T-cell (primary cell): ENCODE data around the gene CHD8. TPM values are rescaled to one million over a fixed set of nuclear protein-coding genes. Genes with fewer than 3 reads are reported as not detected.

Experiments
- ATAC-seq, 4 experiments: fragments of 200-7000 bp in 3 of 4; fragments of 150-1000 bp in 1 of 4; cut with Tn5 transposase; replicated peaks in 1 of 4; 1 replicate in 3 of 4; 2 replicates in 1 of 4; pipeline ENCODE4 v1.10.0; 2021; ENCODE audit warnings: moderate library complexity in 3 of 4, mild to moderate bottlenecking in 2 of 4, moderate number of reproducible peaks in 1 of 4
- CTCF ChIA-PET, 2 donors: fragments of 300-600 bp; sonication (Branson Sonifier 250); formaldehyde crosslinking; loops; one replicate each; lab custom pipeline; 2022; ENCODE audit warnings: antibody characterized with exemption in 2 of 2; lab: Charles Lee
- POLR2A ChIA-PET, 2 donors: fragments of 300-600 bp; sonication (Branson Sonifier 250); formaldehyde crosslinking; loops; one replicate each; lab custom pipeline; 2022; ENCODE audit warnings: antibody characterized with exemption in 2 of 2; lab: Charles Lee
- DNase-seq, 35 experiments: peaks; one replicate each; pipeline versions ENCODE4 v3.0.0 to v3.0.0-alpha.2; 2013 to 2023
- H3K27ac ChIP-seq: one replicate; pipeline ENCODE4 v1.5.1; 2013; ENCODE audit warnings: low read length
- H3K27me3 ChIP-seq, 2 experiments: replicated peaks in 1 of 2; 1 replicate in 1 of 2; 2 replicates in 1 of 2; pipeline versions ENCODE4 v1.6.1 to v1.7.0; 2013; ENCODE audit warnings: low read length in 1 of 2, mixed read lengths in 1 of 2; ENCODE audit not compliant: control insufficient read depth in 2 of 2, insufficient read depth in 2 of 2; ENCODE audit errors: extremely low read depth in 1 of 2
- H3K36me3 ChIP-seq, 2 donors: 1 replicate in 1 of 2; 2 replicates in 1 of 2; pipeline versions ENCODE4 v1.6.1 to v1.7.0; 2013; ENCODE audit warnings: low read length in 1 of 2; ENCODE audit not compliant: control insufficient read depth in 2 of 2, insufficient read depth in 1 of 2; ENCODE audit errors: extremely low read depth in 1 of 2
- H3K4me1 ChIP-seq, 2 experiments: 1 replicate in 1 of 2; 2 replicates in 1 of 2; pipeline versions ENCODE4 v1.6.1 to v1.7.0; 2013; ENCODE audit warnings: low read length in 2 of 2, mixed read lengths in 1 of 2; ENCODE audit not compliant: insufficient read depth in 2 of 2, control insufficient read depth in 1 of 2; ENCODE audit errors: extremely low read depth in 1 of 2
- H3K4me3 ChIP-seq, 2 donors: 1 replicate in 1 of 2; 2 replicates in 1 of 2; pipeline versions ENCODE4 v1.5.1 to v1.7.0; 2013; ENCODE audit warnings: mild to moderate bottlenecking in 2 of 2, low read length in 1 of 2, moderate library complexity in 1 of 2; ENCODE audit not compliant: control insufficient read depth in 1 of 2; ENCODE audit errors: extremely low read depth in 1 of 2
- H3K9me3 ChIP-seq: 2 replicates; pipeline ENCODE4 v1.7.0; 2013
- H3K27ac Mint-ChIP-seq, 2 donors: one replicate each; pipeline ENCODE4 v1.8.0; 2020 to 2021; ENCODE audit warnings: mild to moderate bottlenecking in 2 of 2, mixed read lengths in 2 of 2
- H3K27me3 Mint-ChIP-seq, 2 donors: one replicate each; pipeline ENCODE4 v1.8.0; 2021 to 2022; ENCODE audit warnings: mixed read lengths in 2 of 2
- H3K36me3 Mint-ChIP-seq: one replicate; pipeline ENCODE4 v1.8.0; 2021; ENCODE audit warnings: mixed read lengths
- H3K4me1 Mint-ChIP-seq, 3 donors: one replicate each; pipeline ENCODE4 v1.8.0; 2020 to 2022; ENCODE audit warnings: mixed read lengths in 3 of 3, mild to moderate bottlenecking in 1 of 3
- H3K4me3 Mint-ChIP-seq, 3 donors: one replicate each; pipeline ENCODE4 v1.8.0; 2020 to 2022; ENCODE audit warnings: mild to moderate bottlenecking in 3 of 3, mixed read lengths in 3 of 3, moderate library complexity in 3 of 3
- H3K9me3 Mint-ChIP-seq, 3 donors: one replicate each; pipeline ENCODE4 v1.8.0; 2020 to 2022; ENCODE audit warnings: mixed read lengths in 3 of 3
- WGBS: methylation state at CpG from one replicate; pipeline ENCODE4 v1.1.5; 2013; ENCODE audit warnings: missing lambda C conversion rate; ENCODE audit not compliant: insufficient coverage; 5-methylcytosine and 5-hydroxymethylcytosine counted together
- total RNA-seq, 35 experiments: library from RNA in 6 of 35; stranded (reverse) in 6 of 35; fragments of 120-200 nt in 1 of 35; gene quantifications; one replicate each; pipeline versions ENCODE4 v1.2.1 to v1.2.4 and lab custom pipeline; 2013 to 2026

The CHD8 gene
- total RNA-seq, 5 donors from 2014 or later (not counting 1 experiment from before 2014, with no cell fraction given), result 125 to 133 (median 131) TPM

DNA sequence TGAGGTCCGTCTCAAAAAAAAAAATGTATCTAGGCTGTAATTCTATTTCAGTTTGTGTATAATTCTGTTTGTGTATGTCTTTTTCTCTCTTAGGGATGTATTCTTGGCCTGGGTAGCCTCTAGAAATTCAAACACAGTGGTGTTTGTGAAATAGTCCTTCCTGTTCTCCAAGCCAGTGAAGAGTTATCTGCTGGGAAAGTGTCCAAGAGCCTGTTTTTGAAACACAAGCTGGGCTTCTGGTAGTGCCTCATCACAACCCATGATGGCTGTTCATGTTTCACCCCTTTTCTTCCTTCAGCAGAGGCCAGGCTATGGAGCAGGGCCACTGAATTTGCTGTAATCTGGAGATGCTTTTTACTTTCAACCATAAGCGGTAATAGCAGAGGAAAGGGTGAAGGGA is 40.5 kb upstream of the CHD8 start:
- H3K9me3 ChIP-seq, result no peaks in the 10 kb centered on the region
- no peak overlapping the region for H3K27ac ChIP-seq
- peaks cover 58% of the 10 kb centered on the region for H3K36me3 Mint-ChIP-seq
- H3K4me1 ChIP-seq, result peaks cover 4 to 6% of the 10 kb centered on the region in 2 experiments
- 100% methylated on average over 1 of the region's 2 CpGs for WGBS
- H3K27me3 ChIP-seq, result no peaks in the 10 kb centered on the region
- H3K9me3 Mint-ChIP-seq, result no peaks in the 10 kb centered on the region
- H3K36me3 ChIP-seq, result peaks cover 0 to 85% of the 10 kb centered on the region in 2 donors
- H3K27ac Mint-ChIP-seq, result no peak overlapping the region
- DNase-seq (no peak), ATAC-seq (no peak)
- CTCF ChIA-PET, result interaction anchor here in 1 of 2 donors (1.5 kb wide), 1 partner anchor 60 kb away, joined by 6 read pairs; no protein-coding TSS in a partner anchor
- H3K4me3 ChIP-seq, result no peak overlapping the region
- H3K4me3 Mint-ChIP-seq, result no peak overlapping the region
- POLR2A ChIA-PET, result no interaction called here
- peaks cover 20 to 23% (median 23%) of the 10 kb centered on the region in 3 donors for H3K4me1 Mint-ChIP-seq
- no peaks in the 10 kb centered on the region for H3K27me3 Mint-ChIP-seq

- H3K9me3 Mint-ChIP-seq, result no peaks in the 10 kb centered on the region
- no peak overlapping the region for H3K4me3 Mint-ChIP-seq
- Histone ChIP-seq H3K36me3 (peaks cover 0 to 85% of the 10 kb centered on the region in 2 donors), H3K27ac (no peak overlapping the region), H3K27me3 (no peaks in the 10 kb centered on the region), H3K9me3 (no peaks in the 10 kb centered on the region), H3K4me1 (peaks cover 4 to 6% of the 10 kb centered on the region in 2 experiments), H3K4me3 (no peak overlapping the region)
- DNase-seq (no peak), ATAC-seq (no peak)
- peaks cover 51% of the 10 kb centered on the region for H3K36me3 Mint-ChIP-seq
- 100% methylated on average over 1 of the region's 2 CpGs for WGBS
- CTCF ChIA-PET, result interaction anchor here (0.6 to 1.5 kb wide), 5 partner anchors 17 to 1469 kb away, joined by 3 to 9 read pairs (median 4); partner anchors contain the start of gene CHD8 (in 1 of the 2)
- no peaks in the 10 kb centered on the region for H3K27me3 Mint-ChIP-seq
- peak overlapping the region in 1 of 2 donors; percentile 44 for H3K27ac Mint-ChIP-seq
- peaks cover 16% of the 10 kb centered on the region in 3 donors for H3K4me1 Mint-ChIP-seq
- POLR2A ChIA-PET, result interaction anchor here (0.6 to 1.1 kb wide), 2 partner anchors 10 to 248 kb away, joined by 3 read pairs; no protein-coding TSS in a partner anchor
Measured at GRCh38 chr14:21494902-21495762, 39.2 kb upstream of the CHD8 start.

DNA sequence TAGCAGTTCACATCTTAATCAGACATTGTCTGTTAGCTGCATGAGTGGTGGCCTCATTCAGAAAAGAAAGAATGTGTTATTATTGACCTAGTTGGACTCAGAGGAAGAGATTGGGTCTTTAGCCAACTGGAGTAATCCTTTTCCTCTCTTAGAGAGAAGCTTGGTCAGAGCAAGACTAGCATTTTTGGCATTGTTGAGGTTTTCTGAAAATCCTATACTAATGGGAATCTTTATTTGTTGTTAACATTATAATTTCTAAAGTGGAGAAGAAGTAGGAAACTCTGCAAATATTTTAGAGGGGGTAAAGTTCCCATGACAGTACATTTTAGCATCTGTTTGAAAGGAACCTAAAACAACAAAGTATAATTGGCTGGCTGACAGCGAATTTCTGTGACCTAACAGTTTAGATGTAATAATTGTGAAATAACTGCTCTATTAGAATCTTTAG is 30.7 kb upstream of the CHD8 start:
- no CpG with 5 or more reads among the region's 1 CpG for WGBS
- H3K4me1 ChIP-seq, result no peaks in the 10 kb centered on the region
- no peaks in the 10 kb centered on the region for H3K27me3 ChIP-seq
- Mint-ChIP-seq H3K9me3 (no peaks in the 10 kb centered on the region), H3K27me3 (no peaks in the 10 kb centered on the region), H3K27ac (no peak overlapping the region), H3K4me3 (no peak overlapping the region), H3K36me3 (peaks cover 9% of the 10 kb centered on the region), H3K4me1 (peaks cover 8 to 13% (median 11%) of the 10 kb centered on the region in 3 donors)
- ChIA-PET POLR2A (no interaction called here), CTCF (no interaction called here)
- H3K36me3 ChIP-seq, result peaks cover 0 to 51% of the 10 kb centered on the region in 2 donors
- no peak for DNase-seq
- no peak overlapping the region for H3K4me3 ChIP-seq
- H3K27ac ChIP-seq, result no peak overlapping the region
- no peaks in the 10 kb centered on the region for H3K9me3 ChIP-seq
- ATAC-seq, result no peak

DNA sequence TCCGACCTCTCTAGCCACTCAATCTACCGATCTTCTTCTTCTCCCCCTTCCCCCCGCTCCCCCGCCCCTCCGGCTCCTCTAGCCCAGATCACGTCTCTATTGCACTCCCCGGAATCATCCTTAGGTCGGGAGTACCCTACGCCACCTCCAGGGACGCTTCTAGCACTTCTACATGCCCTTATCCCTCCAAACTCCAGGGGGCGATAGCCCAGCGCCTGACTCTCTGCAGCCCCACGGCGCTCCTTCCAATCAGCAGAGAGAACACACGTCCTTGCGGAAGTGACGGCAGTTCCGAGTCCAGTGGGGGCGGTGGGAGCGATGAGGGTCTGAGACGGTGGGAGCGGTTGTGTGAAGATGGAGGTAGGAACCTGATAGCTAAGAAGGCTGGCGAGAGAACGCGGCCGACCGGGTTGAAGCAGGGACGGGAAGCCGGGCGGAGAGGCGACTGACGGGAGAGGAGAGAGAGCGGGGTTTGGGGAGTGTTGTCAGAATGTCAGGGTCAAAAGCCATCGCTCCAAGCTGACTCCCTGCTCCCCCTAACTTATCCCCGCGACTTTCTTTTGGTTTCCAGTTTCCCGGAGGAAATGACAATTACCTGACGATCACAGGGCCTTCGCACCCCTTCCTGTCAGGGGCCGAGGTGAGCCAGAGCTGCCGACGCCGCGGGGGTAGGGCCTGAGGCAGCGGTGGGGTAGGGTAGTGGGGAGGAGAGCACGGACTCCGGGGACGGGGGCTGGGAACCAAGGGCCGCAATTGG is 21.2 kb upstream of the CHD8 start, which contains the start of the genes RAB2B and TOX4:
Gene RAB2B (minus strand): TSS at position 35 of the 757 bp plus-strand sequence. CDS start 87 bp downstream, outside the sequence.
Gene TOX4 (plus strand): TSS at position 271 of the 757 bp plus-strand sequence. CDS start 84 bp downstream, at position 355.
- H3K4me1 Mint-ChIP-seq, result peaks cover 45 to 57% (median 51%) of the 10 kb centered on the region in 3 donors

GRCh38 chr14:21476523-21476924 is 20.6 kb upstream of the CHD8 start:
- Histone ChIP-seq H3K27me3 (no peaks in the 10 kb centered on the region), H3K27ac (peak overlapping the region; percentile 75), H3K9me3 (no peaks in the 10 kb centered on the region), H3K36me3 (peaks cover 0 to 21% of the 10 kb centered on the region in 2 donors), H3K4me1 (peaks cover 15 to 16% of the 10 kb centered on the region in 2 experiments), H3K4me3 (peak overlapping the region; percentile 77 to 95)
- H3K36me3 Mint-ChIP-seq, result peaks cover 23% of the 10 kb centered on the region
- 1% methylated on average over 14 of the region's 27 CpGs for WGBS
- H3K9me3 Mint-ChIP-seq, result no peaks in the 10 kb centered on the region
- DNase-seq, result peak in 4 of 35 experiments; percentile 76 to 89 (median 79)
- peak overlapping the region; percentile 99 for H3K27ac Mint-ChIP-seq
- ChIA-PET POLR2A (interaction anchor here (0.5 to 2.5 kb wide), 7 partner anchors 21 to 1064 kb away, joined by 3 to 17 read pairs (median 5); partner anchors contain the start of genes CHD8 (in 1 of the 2) and METTL3 (in 1 of the 2)), CTCF (interaction anchor here (0.6 to 4.1 kb wide), 13 partner anchors 11 to 235 kb away, joined by 3 to 24 read pairs (median 7); partner anchors contain the start of genes CHD8 (in 1 of the 2), METTL3 (in 1 of the 2), SALL2 (in 1 of the 2) and SUPT16H (in 1 of the 2))
- no peaks in the 10 kb centered on the region for H3K27me3 Mint-ChIP-seq
- peaks cover 45 to 54% (median 51%) of the 10 kb centered on the region in 3 donors for H3K4me1 Mint-ChIP-seq
- ATAC-seq, result peak; percentile 55 to 64 (median 60)
- H3K4me3 Mint-ChIP-seq, result peak overlapping the region; percentile 97 to 100 (median 100)

More for the DNA sequence above, 21.2 kb upstream of the CHD8 start, which contains the start of the genes RAB2B and TOX4:
- H3K27ac ChIP-seq, result peak within 1 kb of the TSS; percentile 89
- 2% methylated on average over 33 of the region's 49 CpGs for WGBS
- ATAC-seq, result peak; percentile 94 to 99 (median 97)
- Mint-ChIP-seq H3K27me3 (no peaks in the 10 kb centered on the region), H3K9me3 (no peaks in the 10 kb centered on the region), H3K4me3 (peak within 1 kb of the TSS; percentile 97 to 100 (median 100)), H3K36me3 (peaks cover 25% of the 10 kb centered on the region), H3K27ac (peak within 1 kb of the TSS; percentile 99)
- peaks cover 15 to 16% of the 10 kb centered on the region in 2 experiments for H3K4me1 ChIP-seq
- H3K36me3 ChIP-seq, result peaks cover 0 to 25% of the 10 kb centered on the region in 2 donors
- H3K27me3 ChIP-seq, result no peaks in the 10 kb centered on the region
- peak; percentile 86 to 99 (median 95) for DNase-seq
- H3K4me3 ChIP-seq, result peak within 1 kb of the TSS; percentile 77 to 95
- ChIA-PET POLR2A (interaction anchor here (0.5 to 2.5 kb wide), 8 partner anchors 21 to 1063 kb away, joined by 3 to 17 read pairs (median 3); partner anchors contain the start of gene CHD8 (in 1 of the 2)), CTCF (interaction anchor here (0.5 to 4.1 kb wide), 18 partner anchors 11 to 1419 kb away, joined by 3 to 24 read pairs (median 6); partner anchors contain the start of genes CHD8 (in 2 of the 2), METTL3 (in 1 of the 2), SALL2 (in 1 of the 2) and SUPT16H (in 1 of the 2))
- H3K9me3 ChIP-seq, result no peaks in the 10 kb centered on the region
